Keratinocyte (primary cell): ENCODE measurements around the gene CCDC18. TPM values are rescaled to one million over a fixed set of nuclear protein-coding genes. Genes with fewer than 3 reads are reported as not detected.

Experiments used
- DNase-seq: peaks from one replicate; pipeline ENCODE4 v3.0.0-alpha.2; 2011; ENCODE audit warnings: low read depth, missing footprints, low spot score
- FAIRE-seq: peaks from 2 replicates; lab custom pipeline; 2011; peaks lifted over from hg19 to GRCh38; lab: Jason Lieb, UNC
- H2AFZ ChIP-seq: 2 replicates; pipeline ENCODE4 v1.6.0; 2012; ENCODE audit warnings: low read length, control low read depth, inconsistent platforms; ENCODE audit not compliant: control insufficient read depth
- H3K27ac ChIP-seq: 2 replicates; pipeline ENCODE4 v1.5.1; 2011; ENCODE audit warnings: low read length; ENCODE audit not compliant: control insufficient read depth, insufficient read depth
- H3K27me3 ChIP-seq: 3 replicates; pipeline ENCODE4 v1.6.0; 2011; ENCODE audit warnings: low read length; ENCODE audit not compliant: control insufficient read depth, insufficient read depth; ENCODE audit errors: extremely low read depth
- H3K36me3 ChIP-seq, 2 experiments: 2 replicates in 1 of 2; 3 replicates in 1 of 2; pipeline ENCODE4 v1.5.1; 2011; ENCODE audit warnings: low read length in 2 of 2, mild to moderate bottlenecking in 1 of 2; ENCODE audit not compliant: control insufficient read depth in 2 of 2, insufficient read depth in 2 of 2; ENCODE audit errors: extremely low read depth in 1 of 2
- H3K4me1 ChIP-seq: 3 replicates; pipeline ENCODE4 v1.5.1; 2011; ENCODE audit warnings: low read length; ENCODE audit not compliant: control insufficient read depth, insufficient read depth; ENCODE audit errors: extremely low read depth
- H3K4me2 ChIP-seq: 3 replicates; pipeline ENCODE4 v1.6.0; 2011; ENCODE audit warnings: low read depth, low read length; ENCODE audit not compliant: control insufficient read depth, insufficient read depth; ENCODE audit errors: extremely low read depth
- H3K4me3 ChIP-seq, 3 experiments: fragments of 200-600 bp in 1 of 3; sonication (generic) in 1 of 3; 2 replicates in 2 of 3; 3 replicates in 1 of 3; pipeline ENCODE4 v1.5.1; 2011 to 2016; ENCODE audit warnings: low read length in 3 of 3, mild to moderate bottlenecking in 3 of 3, control low read depth in 2 of 3, inconsistent platforms in 1 of 3, low read depth in 1 of 3, mixed read lengths in 1 of 3, mixed run types in 1 of 3, moderate library complexity in 1 of 3; ENCODE audit not compliant: control insufficient read depth in 2 of 3, insufficient read depth in 2 of 3; ENCODE audit errors: extremely low read depth in 1 of 3
- H3K79me2 ChIP-seq: 2 replicates; pipeline ENCODE4 v1.6.0; 2012; ENCODE audit warnings: low read length; ENCODE audit not compliant: control insufficient read depth, insufficient read depth
- H3K9ac ChIP-seq: 3 replicates; pipeline ENCODE4 v1.6.0; 2011; ENCODE audit warnings: low read length; ENCODE audit not compliant: control insufficient read depth, insufficient read depth; ENCODE audit errors: extremely low read depth
- H3K9me1 ChIP-seq: 3 replicates; pipeline ENCODE4 v1.6.0; 2011; ENCODE audit warnings: low read length; ENCODE audit not compliant: control insufficient read depth, insufficient read depth; ENCODE audit errors: extremely low read depth
- H3K9me3 ChIP-seq: 2 replicates; pipeline ENCODE4 v1.5.1; 2012; ENCODE audit warnings: low read depth, low read length; ENCODE audit not compliant: control insufficient read depth
- H4K20me1 ChIP-seq: 3 replicates; pipeline ENCODE4 v1.6.0; 2011; ENCODE audit warnings: low read length; ENCODE audit not compliant: control insufficient read depth, insufficient read depth; ENCODE audit errors: extremely low read depth
- CTCF ChIP-seq, 3 experiments: IDR thresholded peaks in 1 of 3; conservative IDR thresholded peaks in 1 of 3; optimal IDR thresholded peaks in 1 of 3; 2 replicates in 2 of 3; 3 replicates in 1 of 3; pipeline versions ENCODE3 to v1.5.1; 2011; ENCODE audit warnings: low read length in 3 of 3, mild to moderate bottlenecking in 3 of 3, moderate library complexity in 2 of 3, control low read depth in 1 of 3, inconsistent platforms in 1 of 3; ENCODE audit not compliant: insufficient read depth in 2 of 3; ENCODE audit errors: extremely low read depth in 1 of 3
- EZH2 ChIP-seq: IDR thresholded peaks from one replicate; pipeline ENCODE4 v1.6.1; 2012; ENCODE audit warnings: inconsistent platforms, mild to moderate bottlenecking, low read length, moderate library complexity
- dilution Hi-C: fragments of 300-500 bp; cut with MboI; formaldehyde crosslinking; loops from one replicate; pipeline ENCODE4 v1.7.0; 2020; ENCODE audit warnings: low sequenced_read_pairs; ENCODE audit not compliant: extremely low pct_ligation_motif_present
- polyA plus RNA-seq, 5 experiments: library from polyadenylated mRNA; depleted of rRNA in 3 of 5; stranded (reverse) in 3 of 5; stranded (forward) in 1 of 5; unstranded in 1 of 5; fragments of >200 nt; gene quantifications; 1 replicate in 1 of 5; 2 replicates in 3 of 5; 3 replicates in 1 of 5; pipeline versions ENCODE4 v1.2.1 to v1.2.3, GENCODE V29; 2011 to 2012; ENCODE audit warnings: missing spikeins in 2 of 5, low read depth in 1 of 5, low replicate concordance in 1 of 5

Gene CCDC18
- polyA plus RNA-seq, 1 donor (not counting 4 experiments of a cell fraction or from before 2014, with no cell fraction given): 6.0 TPM

- Histone ChIP-seq H2AFZ (peak overlapping the region; percentile 45), H3K9me1 (no peaks in the 10 kb centered on the region), H3K27me3 (no peaks in the 10 kb centered on the region), H3K36me3 (no peaks in the 10 kb centered on the region), H3K27ac (no peak overlapping the region), H3K4me2 (no peak overlapping the region), H3K9ac (no peak overlapping the region), H4K20me1 (no peaks in the 10 kb centered on the region), H3K4me3 (no peak overlapping the region), H3K9me3 (no peaks in the 10 kb centered on the region), H3K79me2 (no peaks in the 10 kb centered on the region), H3K4me1 (peaks cover 7% of the 10 kb centered on the region)
- dilution Hi-C loops: no loop called here
- TF ChIP-seq CTCF (optimal IDR thresholded peaks at IDR 0.05 in 1 of 3, IDR thresholded peaks at IDR 0.05 in 1 of 3, conservative IDR thresholded peaks at IDR 0.05 in 1 of 3; ENCODE audit: extremely low read depth in 1 of 3, insufficient read depth in 2 of 3, low read length in 3 of 3) (no peak), EZH2 (no peak)
- no peak for FAIRE-seq
- no peak for DNase-seq
Observed at GRCh38 chr1:93317207-93317606, 136.7 kb downstream of the CCDC18 start.

- Histone ChIP-seq H2AFZ (no peak overlapping the region), H3K9me1 (no peaks in the 10 kb centered on the region), H3K27me3 (no peaks in the 10 kb centered on the region), H3K79me2 (no peaks in the 10 kb centered on the region), H4K20me1 (no peaks in the 10 kb centered on the region), H3K9ac (no peak overlapping the region), H3K36me3 (no peaks in the 10 kb centered on the region), H3K4me3 (no peak overlapping the region), H3K4me1 (peaks cover 14% of the 10 kb centered on the region), H3K27ac (no peak overlapping the region), H3K4me2 (no peak overlapping the region), H3K9me3 (no peaks in the 10 kb centered on the region)
- DNase-seq: no peak
- dilution Hi-C loops: no loop called here
- TF ChIP-seq CTCF (optimal IDR thresholded peaks at IDR 0.05 in 1 of 3, IDR thresholded peaks at IDR 0.05 in 1 of 3, conservative IDR thresholded peaks at IDR 0.05 in 1 of 3; ENCODE audit: extremely low read depth in 1 of 3, insufficient read depth in 2 of 3, low read length in 3 of 3) (no peak), EZH2 (no peak)
- no peak for FAIRE-seq
Observed at GRCh38 chr1:93317943-93318342, 137.4 kb downstream of the CCDC18 start.
